ENCODE data around the gene FOXO3.

- no peak for TF ChIP-seq CTCF (IDR thresholded peaks at IDR 0.05 in 4 of 5, conservative IDR thresholded peaks at IDR 0.05 in 1 of 5)
- TF ChIP-seq POLR2A (IDR thresholded peaks at IDR 0.05), result no peak
Observed at GRCh38 chr6:108581932-108582475, 21.3 kb downstream of the FOXO3 start.

Data from gastrocnemius medialis (tissue), 4 donors.